Stimulated activated CD8-positive, alpha-beta memory T cell treated with anti-CD3 and anti-CD28 coated beads, Interleukin-12 subunit alpha, Interleukin-12 subunit beta, amount 100 ng/mL, for 24 hours (primary cell): Measurements from ENCODE around the gene DNAJA4.
A peak's percentile ranks its signal among the peaks of the same experiment; 100 is the strongest.

Source experiments
- DNase-seq: peaks from one replicate; pipeline ENCODE4 v3.0.0-alpha.2; 2020; ENCODE audit errors: extremely low read depth

Gene DNAJA4

GRCh38 chr15:78280319-78281072, 16.1 kb downstream of the DNAJA4 start:
- DNase-seq: no peak

DNA sequence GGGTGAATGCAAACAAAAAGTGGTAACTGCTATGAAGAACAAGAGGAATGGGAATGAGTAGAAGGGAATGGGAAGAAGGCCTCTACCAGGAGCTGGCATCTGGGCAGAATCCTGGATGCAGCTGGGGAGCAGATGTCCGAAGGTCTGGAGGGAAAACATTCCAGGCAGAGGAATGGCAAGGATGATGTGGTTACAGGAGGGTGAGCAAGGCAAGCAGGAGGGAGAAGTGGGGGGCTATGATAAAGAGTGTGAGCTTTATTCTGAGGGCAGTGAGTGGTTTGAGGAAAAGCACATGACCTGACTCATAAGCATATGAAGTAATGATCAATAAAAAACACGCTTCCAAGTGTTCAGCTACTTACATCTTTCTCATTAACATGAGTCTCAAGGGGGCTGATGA, 18.0 kb downstream of the DNAJA4 start:
- no peak for DNase-seq

GRCh38 chr15:78284758-78285157, 20.4 kb downstream of the DNAJA4 start:
- no peak for DNase-seq

DNA sequence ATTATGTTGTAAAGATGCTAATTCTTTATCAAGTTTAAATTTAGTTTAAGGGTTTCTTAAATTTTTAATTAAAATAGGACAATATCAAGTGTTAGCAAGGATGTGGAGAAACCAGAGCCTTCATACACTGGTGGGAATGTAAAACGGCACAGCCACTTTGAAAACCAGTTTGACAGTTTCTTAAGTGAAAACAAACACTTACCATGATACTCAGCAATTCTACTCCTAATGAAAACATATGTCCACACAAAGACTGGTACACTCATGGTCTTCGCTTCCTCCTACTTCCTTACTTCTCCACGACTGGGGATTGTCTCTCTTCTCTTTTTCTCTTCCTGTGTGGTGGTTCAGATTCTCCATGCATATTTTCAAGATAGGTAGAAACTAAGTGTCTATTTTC, 25.9 kb downstream of the DNAJA4 start:
- DNase-seq: no peak

- no peak for DNase-seq
Observed at GRCh38 chr15:78291052-78291451, 26.7 kb downstream of the DNAJA4 start.

GRCh38 chr15:78291698-78292097, 27.3 kb downstream of the DNAJA4 start:
- no peak for DNase-seq

- no peak for DNase-seq
Observed at GRCh38 chr15:78292219-78292618, 27.9 kb downstream of the DNAJA4 start.

DNA sequence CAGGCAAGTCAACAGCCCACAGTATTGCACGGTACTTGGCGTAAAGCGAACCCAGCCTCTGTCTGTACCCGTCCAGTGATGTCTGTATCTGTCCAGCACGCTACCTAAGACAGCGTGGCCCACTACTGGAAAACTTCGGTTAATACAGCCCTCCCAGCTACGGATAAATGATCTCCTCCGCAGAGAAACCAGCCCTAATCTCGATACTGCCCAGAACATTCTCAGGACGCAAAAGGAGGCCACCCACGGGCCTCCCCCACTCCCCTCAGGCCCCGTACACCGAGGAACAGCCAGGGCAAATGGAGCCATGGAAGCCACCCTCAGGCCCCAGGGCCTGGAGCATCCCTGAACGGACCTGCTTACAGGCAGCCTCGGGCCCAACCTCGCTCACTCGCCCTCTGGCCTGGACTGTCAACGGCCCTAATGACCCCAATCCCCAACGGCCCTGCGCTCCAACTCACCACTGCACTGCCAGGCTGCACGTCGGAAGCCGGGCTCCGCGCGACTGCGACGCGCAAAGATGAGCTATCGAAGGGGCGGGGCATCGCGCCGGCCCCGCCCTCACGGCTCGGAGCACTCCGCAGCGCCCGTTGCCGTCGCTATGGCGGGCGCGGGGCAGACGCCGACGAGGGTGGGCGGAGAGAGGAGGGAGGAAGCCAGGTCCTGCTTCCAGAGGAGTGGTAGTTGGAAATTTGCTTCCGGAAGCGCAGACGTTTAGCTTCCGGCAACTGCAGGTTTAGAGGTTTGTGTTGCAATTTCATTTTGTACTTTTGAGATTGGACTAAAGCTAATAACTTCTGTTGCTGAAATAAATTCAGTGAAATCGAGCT, 35.0 kb downstream of the DNAJA4 start, which contains the start of gene SKIC8:
Gene SKIC8 (minus strand): TSS at position 509 of the 830 bp plus-strand sequence. CDS start 3,923 bp downstream, outside the sequence.
- peak; percentile 80 for DNase-seq

DNA sequence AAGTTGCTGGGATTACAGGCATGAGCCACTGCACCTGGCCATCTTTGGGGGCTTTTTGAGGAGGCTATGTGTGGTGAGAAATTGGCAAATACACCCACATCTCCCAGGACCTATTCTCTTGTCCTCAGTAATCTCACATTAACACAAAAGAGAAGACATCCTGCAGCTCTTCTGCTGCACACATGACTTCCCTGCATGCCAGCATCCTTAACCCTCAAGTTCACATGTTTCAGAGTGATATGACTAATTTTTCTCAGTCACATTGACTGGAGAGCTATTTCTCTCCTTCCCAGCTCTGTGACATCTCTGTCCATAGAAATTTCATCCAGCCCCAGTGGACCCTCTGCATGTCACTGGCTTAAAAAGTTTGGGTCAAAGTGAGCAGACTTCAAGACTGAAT, 37.0 kb downstream of the DNAJA4 start:
- no peak for DNase-seq

DNA sequence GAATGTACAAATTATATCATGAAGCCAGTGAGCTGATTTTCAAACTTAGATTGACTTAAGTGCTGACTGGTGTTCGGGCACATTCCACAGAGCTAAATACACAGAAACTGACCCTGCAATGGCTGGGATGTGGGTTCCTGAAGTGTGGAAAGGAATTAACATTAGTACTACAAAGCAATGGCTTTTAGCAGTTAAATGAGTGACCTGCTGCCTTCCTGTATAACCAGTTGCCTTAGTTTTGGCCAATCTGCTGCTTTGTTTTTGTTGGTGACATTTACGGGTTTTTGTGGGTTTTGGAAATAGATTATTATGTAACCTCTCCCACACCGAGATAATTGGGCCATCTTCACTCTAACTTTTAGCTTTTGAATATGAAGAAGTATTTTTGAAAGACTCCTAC, 37.5 kb downstream of the DNAJA4 start:
- DNase-seq: no peak

DNA sequence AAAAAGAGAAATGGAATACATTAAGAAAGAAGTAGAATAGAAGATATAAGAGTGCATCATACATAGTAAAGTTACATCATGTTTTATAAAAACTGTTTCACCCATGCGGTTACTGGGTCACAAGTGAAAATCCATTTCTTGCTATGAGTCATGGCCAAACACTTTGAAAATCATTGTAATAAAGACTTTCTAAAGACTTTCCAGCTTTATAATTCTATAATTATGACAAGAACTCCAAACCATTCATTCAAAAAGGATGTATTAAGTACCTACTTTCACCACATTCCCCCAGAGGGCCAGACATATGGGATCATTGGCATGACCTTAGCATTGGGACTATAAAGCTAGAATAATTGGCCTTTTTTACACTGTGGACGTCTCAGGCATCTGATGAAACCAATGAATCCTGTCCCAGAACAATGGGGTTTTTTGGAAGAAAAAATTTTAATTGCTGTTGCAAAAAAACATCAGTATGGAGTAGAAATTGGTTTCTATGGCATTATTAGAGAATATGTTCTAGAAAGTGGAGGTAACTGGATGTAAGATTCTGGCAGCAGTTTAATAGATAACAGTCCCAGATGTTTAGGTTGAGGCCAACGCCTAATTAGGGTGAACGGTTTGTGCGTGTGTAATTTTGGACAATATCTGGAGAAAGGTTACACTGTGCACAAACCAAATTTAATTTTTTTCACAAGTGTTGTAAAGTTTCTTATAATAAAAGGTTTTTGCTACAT, 38.4 kb downstream of the DNAJA4 start:
- no peak for DNase-seq

GRCh38 chr15:78304216-78305066, 40.1 kb downstream of the DNAJA4 start:
- DNase-seq: no peak

- no peak for DNase-seq
Observed at GRCh38 chr15:78306176-78306774, 41.9 kb downstream of the DNAJA4 start.

GRCh38 chr15:78307976-78308375, 43.6 kb downstream of the DNAJA4 start:
- no peak for DNase-seq

DNA sequence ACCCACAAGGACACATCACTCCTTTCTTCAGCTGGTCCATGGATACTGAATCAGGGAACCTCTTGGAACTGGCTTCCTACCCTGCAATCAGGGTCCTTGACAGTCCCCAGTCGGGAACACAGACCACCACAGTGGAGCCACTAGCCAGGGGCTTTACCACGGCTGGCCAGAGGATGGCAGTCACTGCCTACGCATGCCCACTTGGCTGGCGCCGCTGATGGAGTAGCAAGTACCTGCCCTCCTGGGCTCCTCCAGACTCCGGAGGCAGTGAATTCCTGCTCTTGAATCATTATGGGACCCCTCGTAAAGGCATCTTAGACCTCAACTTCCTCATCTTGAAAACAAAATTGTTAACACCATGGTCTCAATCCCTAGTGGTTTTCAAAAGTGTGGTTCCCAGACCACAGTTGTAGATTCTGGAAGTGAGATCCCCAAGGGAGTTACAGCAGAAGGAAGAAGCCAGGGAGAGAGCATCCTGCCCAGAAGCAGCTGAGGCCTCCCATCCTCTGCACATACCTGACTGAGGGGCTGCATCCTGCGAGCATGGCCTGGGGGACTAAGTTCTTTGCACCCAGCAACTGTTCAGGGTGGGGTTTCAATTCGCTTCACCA, 44.2 kb downstream of the DNAJA4 start:
- no peak for DNase-seq

- DNase-seq: no peak
Observed at GRCh38 chr15:78311292-78311691, 46.9 kb downstream of the DNAJA4 start.

- no peak for DNase-seq
Observed at GRCh38 chr15:78312536-78312935, 48.2 kb downstream of the DNAJA4 start.

DNA sequence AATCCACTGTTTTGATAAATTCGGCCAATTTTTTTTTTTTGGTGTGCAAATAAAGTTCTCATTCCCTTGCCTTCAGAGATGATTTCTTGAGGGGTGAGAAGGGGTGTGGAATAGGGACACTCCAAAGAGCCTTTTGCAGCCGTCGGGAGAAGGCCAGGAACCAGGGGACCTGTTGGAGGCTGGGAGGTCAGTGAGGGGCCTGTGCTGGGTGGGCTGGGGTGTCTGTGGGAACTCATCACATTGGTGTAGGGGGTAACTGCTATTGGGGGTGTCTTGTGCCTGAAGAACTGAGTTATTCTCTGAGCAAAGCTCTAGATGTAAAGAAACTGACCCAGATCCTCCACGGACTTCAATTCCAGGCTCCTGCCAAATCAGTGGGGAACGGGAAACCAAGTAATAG, 48.6 kb downstream of the DNAJA4 start:
- DNase-seq: no peak

- no peak for DNase-seq
Observed at GRCh38 chr15:78313383-78313782, 49.0 kb downstream of the DNAJA4 start.

- DNase-seq: no peak
Observed at GRCh38 chr15:78314181-78314581, 49.8 kb downstream of the DNAJA4 start.
